ENCODE data around the gene GPR27. TPM values are rescaled to one million over a fixed set of nuclear protein-coding genes. Genes with fewer than 3 reads are reported as not detected.

GPR27 gene
- total and polyA plus RNA-seq, 2 of the 8 experiments (the other 6 are each of a cell fraction or from before 2014, with no cell fraction given) = 11.3 to 12.5 TPM

DNA sequence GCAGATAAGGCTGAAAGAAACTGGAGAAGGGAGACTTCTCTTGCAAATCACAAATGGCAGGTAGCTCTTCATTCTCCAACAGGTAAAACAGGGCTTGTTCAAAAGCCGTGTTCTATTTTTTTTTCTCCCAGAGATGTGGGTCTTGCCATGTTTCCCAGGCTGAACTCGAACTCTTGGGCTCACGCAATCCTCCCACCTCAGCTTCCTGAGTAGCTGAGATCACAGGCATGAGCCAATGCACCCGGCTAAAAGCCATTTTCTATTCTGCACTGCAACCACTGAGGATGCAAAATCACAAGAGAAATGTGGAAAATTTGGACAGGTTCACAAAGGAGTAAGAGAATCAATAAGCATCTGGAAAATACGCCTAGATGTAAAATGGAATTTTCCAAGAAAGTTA is 48.0 kb upstream of the GPR27 start (continued):
- TF ChIP-seq, protein P1, sequence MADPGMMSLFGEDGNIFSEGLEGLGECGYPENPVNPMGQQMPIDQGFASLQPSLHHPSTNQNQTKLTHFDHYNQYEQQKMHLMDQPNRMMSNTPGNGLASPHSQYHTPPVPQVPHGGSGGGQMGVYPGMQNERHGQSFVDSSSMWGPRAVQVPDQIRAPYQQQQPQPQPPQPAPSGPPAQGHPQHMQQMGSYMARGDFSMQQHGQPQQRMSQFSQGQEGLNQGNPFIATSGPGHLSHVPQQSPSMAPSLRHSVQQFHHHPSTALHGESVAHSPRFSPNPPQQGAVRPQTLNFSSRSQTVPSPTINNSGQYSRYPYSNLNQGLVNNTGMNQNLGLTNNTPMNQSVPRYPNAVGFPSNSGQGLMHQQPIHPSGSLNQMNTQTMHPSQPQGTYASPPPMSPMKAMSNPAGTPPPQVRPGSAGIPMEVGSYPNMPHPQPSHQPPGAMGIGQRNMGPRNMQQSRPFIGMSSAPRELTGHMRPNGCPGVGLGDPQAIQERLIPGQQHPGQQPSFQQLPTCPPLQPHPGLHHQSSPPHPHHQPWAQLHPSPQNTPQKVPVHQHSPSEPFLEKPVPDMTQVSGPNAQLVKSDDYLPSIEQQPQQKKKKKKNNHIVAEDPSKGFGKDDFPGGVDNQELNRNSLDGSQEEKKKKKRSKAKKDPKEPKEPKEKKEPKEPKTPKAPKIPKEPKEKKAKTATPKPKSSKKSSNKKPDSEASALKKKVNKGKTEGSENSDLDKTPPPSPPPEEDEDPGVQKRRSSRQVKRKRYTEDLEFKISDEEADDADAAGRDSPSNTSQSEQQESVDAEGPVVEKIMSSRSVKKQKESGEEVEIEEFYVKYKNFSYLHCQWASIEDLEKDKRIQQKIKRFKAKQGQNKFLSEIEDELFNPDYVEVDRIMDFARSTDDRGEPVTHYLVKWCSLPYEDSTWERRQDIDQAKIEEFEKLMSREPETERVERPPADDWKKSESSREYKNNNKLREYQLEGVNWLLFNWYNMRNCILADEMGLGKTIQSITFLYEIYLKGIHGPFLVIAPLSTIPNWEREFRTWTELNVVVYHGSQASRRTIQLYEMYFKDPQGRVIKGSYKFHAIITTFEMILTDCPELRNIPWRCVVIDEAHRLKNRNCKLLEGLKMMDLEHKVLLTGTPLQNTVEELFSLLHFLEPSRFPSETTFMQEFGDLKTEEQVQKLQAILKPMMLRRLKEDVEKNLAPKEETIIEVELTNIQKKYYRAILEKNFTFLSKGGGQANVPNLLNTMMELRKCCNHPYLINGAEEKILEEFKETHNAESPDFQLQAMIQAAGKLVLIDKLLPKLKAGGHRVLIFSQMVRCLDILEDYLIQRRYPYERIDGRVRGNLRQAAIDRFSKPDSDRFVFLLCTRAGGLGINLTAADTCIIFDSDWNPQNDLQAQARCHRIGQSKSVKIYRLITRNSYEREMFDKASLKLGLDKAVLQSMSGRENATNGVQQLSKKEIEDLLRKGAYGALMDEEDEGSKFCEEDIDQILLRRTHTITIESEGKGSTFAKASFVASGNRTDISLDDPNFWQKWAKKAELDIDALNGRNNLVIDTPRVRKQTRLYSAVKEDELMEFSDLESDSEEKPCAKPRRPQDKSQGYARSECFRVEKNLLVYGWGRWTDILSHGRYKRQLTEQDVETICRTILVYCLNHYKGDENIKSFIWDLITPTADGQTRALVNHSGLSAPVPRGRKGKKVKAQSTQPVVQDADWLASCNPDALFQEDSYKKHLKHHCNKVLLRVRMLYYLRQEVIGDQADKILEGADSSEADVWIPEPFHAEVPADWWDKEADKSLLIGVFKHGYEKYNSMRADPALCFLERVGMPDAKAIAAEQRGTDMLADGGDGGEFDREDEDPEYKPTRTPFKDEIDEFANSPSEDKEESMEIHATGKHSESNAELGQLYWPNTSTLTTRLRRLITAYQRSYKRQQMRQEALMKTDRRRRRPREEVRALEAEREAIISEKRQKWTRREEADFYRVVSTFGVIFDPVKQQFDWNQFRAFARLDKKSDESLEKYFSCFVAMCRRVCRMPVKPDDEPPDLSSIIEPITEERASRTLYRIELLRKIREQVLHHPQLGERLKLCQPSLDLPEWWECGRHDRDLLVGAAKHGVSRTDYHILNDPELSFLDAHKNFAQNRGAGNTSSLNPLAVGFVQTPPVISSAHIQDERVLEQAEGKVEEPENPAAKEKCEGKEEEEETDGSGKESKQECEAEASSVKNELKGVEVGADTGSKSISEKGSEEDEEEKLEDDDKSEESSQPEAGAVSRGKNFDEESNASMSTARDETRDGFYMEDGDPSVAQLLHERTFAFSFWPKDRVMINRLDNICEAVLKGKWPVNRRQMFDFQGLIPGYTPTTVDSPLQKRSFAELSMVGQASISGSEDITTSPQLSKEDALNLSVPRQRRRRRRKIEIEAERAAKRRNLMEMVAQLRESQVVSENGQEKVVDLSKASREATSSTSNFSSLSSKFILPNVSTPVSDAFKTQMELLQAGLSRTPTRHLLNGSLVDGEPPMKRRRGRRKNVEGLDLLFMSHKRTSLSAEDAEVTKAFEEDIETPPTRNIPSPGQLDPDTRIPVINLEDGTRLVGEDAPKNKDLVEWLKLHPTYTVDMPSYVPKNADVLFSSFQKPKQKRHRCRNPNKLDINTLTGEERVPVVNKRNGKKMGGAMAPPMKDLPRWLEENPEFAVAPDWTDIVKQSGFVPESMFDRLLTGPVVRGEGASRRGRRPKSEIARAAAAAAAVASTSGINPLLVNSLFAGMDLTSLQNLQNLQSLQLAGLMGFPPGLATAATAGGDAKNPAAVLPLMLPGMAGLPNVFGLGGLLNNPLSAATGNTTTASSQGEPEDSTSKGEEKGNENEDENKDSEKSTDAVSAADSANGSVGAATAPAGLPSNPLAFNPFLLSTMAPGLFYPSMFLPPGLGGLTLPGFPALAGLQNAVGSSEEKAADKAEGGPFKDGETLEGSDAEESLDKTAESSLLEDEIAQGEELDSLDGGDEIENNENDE (IDR thresholded peaks at IDR 0.05; ENCODE audit: insufficient replicate concordance, low read length) = no peak
- TF ChIP-seq, protein P2, sequence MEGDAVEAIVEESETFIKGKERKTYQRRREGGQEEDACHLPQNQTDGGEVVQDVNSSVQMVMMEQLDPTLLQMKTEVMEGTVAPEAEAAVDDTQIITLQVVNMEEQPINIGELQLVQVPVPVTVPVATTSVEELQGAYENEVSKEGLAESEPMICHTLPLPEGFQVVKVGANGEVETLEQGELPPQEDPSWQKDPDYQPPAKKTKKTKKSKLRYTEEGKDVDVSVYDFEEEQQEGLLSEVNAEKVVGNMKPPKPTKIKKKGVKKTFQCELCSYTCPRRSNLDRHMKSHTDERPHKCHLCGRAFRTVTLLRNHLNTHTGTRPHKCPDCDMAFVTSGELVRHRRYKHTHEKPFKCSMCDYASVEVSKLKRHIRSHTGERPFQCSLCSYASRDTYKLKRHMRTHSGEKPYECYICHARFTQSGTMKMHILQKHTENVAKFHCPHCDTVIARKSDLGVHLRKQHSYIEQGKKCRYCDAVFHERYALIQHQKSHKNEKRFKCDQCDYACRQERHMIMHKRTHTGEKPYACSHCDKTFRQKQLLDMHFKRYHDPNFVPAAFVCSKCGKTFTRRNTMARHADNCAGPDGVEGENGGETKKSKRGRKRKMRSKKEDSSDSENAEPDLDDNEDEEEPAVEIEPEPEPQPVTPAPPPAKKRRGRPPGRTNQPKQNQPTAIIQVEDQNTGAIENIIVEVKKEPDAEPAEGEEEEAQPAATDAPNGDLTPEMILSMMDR (IDR thresholded peaks at IDR 0.05; ENCODE audit: control extremely low read depth in 1 of 3, insufficient read depth in 1 of 3, low read depth in 1 of 3, low read length in 3 of 3) = no peak
- TF ChIP-seq, protein P3, sequence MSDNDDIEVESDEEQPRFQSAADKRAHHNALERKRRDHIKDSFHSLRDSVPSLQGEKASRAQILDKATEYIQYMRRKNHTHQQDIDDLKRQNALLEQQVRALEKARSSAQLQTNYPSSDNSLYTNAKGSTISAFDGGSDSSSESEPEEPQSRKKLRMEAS (IDR thresholded peaks at IDR 0.05) = no peak
- TF ChIP-seq, protein P4, sequence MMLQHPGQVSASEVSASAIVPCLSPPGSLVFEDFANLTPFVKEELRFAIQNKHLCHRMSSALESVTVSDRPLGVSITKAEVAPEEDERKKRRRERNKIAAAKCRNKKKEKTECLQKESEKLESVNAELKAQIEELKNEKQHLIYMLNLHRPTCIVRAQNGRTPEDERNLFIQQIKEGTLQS (IDR thresholded peaks at IDR 0.05; ENCODE audit: insufficient read depth, low read depth, low read length) = no peak

All from H1 (cell line).